Measurements from ENCODE around the gene B3GNT3.
"Not testable (repeated sequence)": the region's sequence is repeated elsewhere in the genome, so short reads cannot be mapped to it uniquely, and the experiment has no call there.

The B3GNT3 gene

GRCh38 chr19:17767559-17767958 is 27.4 kb upstream of the B3GNT3 start:
- DNase-seq: no peak

DNA sequence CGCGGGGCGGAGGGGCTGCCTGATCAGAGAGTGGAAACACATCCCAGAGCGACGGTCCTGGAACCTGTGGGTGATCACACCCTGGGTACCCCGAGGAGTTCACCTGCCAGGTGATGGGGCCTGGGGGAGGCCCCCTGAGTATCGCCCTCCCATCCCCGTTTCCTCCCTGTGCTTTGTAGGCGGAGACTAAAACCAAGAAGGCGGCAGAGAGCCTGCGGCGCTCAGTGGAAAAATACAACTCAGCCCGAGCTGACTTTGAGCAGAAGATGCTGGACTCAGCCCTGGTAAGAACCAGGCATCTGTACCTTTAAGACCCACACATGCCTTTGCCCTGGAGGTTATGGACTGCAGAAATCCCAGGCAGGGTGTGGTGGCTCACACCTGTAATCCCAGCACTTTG is 24.3 kb upstream of the B3GNT3 start:
- no peak for DNase-seq

DNA sequence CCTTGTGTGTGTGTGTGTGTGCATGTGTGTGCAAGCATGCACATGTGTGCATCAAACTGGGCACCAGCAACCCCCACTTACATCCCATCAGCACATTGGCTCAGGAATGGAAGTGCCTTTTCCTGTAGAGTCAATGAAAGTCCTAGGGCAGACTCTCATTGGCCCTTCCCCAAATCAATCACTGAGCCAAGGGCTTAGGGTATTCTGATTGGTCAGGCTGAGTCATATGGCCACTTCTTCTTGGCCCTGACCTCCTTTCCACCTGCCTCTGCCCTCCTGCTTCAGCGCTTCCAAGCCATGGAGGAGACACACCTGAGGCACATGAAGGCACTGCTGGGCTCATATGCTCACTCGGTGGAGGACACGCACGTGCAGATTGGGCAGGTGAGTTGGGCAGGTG is 22.8 kb upstream of the B3GNT3 start:
- DNase-seq: no peak

DNA sequence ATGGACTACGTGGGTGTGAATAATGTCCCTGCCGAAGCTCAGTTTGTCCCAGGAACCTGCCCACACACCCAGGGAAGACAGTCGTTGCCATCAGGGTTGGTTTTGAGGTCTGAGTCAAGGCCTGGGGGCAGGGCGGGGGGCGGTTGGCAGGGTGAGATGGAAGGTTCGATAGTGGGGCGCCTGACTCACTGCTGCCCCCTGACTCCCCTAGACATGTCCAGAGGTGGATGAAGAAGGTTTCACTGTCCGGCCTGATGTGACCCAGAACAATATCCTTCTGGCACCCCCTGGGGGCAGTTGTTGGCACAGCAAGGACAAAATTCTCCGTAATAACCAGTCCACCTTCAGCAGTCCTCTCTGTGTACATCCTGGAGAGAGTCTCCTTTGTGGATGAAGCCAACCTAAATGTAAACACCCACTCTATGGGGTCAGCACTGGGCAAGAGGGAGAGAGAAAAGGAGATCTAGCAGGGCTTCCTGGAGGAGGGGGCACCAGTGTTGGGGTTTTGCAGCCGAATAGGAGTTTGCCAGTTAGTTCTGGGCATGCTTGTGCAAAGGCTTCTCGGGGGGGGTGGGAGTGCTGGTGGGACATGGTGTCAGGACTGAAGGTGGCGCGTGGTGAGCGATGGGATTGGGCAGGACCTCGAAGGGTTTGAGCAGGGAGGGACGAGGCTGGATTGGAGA is 19.6 kb upstream of the B3GNT3 start:
- DNase-seq: no peak

DNA sequence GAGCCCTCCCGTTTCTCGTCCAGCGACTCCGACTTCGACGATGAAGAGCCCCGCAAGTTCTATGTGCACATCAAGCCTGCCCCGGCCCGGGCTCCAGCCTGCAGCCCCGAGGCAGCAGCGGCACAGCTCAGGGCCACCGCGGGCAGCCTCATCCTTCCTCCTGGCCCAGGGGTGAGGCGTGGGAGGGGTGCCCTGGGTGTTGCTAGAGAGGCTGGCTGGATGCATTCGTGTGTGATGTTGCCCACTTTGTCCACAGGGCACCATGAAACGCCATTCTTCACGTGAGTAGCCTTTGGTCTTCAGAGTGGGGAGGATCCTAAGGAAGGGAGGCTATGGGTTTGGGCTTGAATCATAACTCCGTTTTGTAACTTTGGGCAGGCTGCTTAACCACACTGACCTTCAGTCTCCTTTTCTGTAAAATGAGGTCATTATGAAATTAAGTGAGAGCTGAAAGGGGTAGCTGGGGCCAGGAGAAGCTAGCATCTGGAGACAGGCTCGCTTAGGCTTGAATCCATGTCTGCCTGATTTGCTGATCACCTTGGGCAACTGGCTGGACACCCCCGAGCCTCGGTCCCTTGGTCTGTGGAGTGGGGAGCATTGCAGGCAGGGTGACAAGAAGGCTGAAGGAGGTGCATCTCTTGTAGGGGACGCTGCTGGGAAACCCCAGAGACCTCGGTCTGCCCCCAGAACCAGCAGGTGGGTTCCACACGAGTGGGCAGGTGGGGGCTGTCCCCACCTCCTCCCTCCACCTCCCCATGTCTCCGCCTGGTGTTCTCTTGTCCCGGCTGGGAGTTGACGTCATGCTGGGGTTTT is 18.7 kb upstream of the B3GNT3 start:
- no peak for DNase-seq

DNA sequence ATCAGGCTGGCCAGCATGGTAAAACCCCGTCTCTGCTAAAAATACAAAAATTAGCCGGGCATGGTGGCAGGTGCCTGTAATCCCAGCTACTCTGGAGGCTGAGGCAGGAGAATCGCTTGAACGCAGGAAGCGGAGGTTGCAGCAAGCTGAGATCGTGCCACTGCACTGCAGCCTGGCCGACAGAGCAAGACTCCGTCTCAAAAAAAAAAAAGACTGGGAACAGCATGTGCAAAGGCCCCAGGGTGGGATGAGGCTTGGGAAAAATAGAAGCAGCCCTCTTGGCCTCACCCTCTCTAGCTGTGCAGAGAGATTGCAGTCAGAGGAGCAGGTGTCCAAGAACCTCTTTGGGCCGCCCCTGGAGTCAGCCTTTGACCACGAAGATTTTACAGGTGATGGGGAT is 17.1 kb upstream of the B3GNT3 start:
- not testable (repeated sequence) for DNase-seq

- no peak for DNase-seq
Observed at GRCh38 chr19:17778251-17778967, 16.5 kb upstream of the B3GNT3 start.

DNA sequence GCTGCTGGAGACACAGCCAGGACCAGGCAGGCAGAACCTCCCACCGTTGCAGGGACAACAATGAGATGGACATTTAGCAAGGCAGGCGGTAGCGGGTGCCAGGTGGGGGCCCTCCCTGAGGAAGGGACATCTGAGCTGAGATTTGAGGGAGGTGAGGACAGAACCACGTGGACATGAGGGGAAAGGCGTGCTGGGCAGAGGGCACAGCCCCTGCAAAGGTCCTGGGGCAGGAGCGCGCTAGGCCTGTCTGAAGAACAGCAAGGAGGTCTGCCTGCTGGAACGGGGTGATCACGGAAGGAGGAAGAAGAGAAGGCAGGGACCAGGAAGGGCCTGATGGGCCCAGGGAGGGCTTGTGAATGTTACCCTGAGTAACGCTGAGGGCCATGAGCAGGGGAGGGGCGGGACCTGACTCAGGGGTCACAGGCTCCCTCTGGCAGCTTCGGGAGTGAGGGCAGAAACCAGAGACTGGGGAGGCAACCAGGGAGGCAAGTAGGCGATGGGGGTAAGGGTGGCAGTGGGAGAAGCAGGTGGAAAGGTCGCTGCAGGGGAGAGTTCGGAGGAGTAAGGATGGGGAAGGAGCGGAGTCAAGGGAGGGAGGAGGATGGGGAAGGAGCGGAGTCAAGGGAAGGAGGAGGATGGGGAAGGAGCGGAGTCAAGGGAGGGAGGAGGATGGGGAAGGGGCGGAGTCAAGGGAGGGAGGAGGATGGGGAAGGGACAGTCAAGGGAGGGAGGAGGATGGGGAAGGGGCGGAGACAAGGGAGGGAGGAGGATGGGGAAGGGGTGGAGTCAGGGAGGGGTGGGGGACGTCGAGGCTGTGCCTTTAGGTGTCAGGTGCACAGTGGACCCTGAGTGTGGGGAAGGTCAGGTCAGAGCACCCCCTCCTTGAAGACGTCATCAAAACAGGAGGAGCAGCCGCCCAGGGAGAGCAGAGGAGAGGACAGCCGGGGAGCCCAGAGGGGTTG is 15.7 kb upstream of the B3GNT3 start:
- no peak for DNase-seq

- DNase-seq: no peak
Observed at GRCh38 chr19:17780781-17781180, 14.2 kb upstream of the B3GNT3 start.

DNA sequence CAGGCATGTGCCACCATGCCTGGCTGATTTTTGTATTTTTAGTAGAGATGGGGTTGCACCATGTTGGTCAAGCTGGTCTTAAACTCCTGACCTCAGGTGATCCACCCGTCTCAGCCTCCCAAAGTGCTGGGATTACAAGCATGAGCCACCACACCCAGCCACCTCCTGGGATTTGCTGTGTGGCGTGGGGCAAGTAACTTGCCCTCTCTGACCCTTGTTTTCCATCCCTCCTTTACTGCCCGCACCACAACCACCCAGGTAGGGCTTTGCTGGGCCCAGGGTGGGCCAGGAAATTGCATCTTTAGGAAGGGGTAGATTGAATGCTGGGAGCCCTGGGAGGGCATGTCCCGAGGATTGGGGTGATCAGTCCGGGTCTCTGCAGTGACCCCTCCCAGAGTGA is 11.2 kb upstream of the B3GNT3 start:
- not testable (repeated sequence) for DNase-seq

GRCh38 chr19:17784201-17785008 is 10.5 kb upstream of the B3GNT3 start:
- peak; percentile 48 for DNase-seq

- no peak for DNase-seq
Observed at GRCh38 chr19:17787274-17787913, 7.5 kb upstream of the B3GNT3 start.

- DNase-seq: no peak
Observed at GRCh38 chr19:17788632-17789031, 6.3 kb upstream of the B3GNT3 start.

- no peak for DNase-seq
Observed at GRCh38 chr19:17790059-17790780, 4.7 kb upstream of the B3GNT3 start.

DNA sequence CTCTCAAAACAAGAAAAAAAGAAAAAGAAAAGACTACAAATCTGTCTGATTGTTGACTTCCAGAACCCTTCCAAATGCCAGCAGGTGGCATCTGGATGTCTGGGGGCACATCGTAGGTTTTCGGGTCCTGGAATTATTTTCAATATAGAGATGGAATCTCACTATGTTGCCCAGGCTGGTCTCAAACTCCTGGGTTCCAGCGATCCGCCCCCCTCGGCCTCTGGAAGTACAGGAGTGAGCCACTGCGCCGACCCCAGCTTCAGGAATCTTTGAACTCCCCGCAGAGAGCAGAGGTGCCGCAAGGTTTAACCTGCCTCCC is 567 bp upstream of the B3GNT3 start:
- no peak for DNase-seq

- no peak for DNase-seq
Observed at GRCh38 chr19:17795495-17795856, 538 bp downstream of the B3GNT3 start.

- no peak for DNase-seq
Observed at GRCh38 chr19:17796013-17796837, 1.3 kb downstream of the B3GNT3 start.

- DNase-seq: no peak
Observed at GRCh38 chr19:17796838-17797423, 2.0 kb downstream of the B3GNT3 start.

DNA sequence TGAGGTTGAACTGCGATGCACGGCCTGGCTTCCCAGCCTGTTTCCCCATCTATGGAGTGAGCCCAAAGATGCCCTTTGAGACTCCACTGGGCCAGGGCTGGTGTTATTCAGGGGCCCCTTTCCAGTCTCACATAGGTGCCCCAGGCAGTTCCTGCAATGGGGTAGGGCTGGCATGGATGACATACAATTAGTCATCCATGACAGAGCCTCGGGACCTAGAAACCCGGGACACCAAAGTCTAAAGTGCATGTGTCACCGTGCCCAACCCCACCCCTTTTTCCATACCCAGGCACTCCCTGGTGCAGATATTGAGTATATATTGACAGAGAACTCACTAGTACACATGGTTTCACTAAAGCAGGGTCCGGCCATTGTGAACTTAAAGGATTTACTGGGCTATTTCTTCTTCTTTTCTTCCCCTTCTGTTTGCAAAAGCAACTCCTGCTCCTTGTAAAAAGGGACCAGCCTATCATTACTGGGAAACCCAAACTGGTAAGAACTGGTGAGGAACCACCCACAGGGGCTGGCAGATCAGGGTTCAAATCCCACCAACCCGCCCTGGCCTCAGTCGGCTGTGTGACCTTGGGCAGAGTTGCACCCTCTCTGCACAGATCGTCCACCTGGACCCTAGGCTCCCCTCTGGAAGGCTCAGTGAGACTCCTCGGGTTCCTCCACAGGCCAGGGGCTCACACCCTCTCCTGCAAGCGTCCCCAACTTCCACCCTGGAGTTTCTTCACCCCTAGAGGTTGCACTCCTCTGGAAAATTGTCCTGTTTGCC is 2.7 kb downstream of the B3GNT3 start:
- no peak for DNase-seq
